Caco-2 (cell line): ENCODE results near the gene PPP2R3A. TPM values are rescaled to one million over a fixed set of nuclear protein-coding genes. Genes with fewer than 3 reads are reported as not detected.
"Not testable (repeated sequence)": the region's sequence is repeated elsewhere in the genome, so short reads cannot be mapped to it uniquely, and the experiment has no call there.

Source experiments
- BruUV-seq: library from RNA; stranded (reverse); fragments of 400-500 nt; replicated peaks from 2 replicates; lab custom pipeline; 2021; lab: Mats Ljungman, UMichigan
- CTCF ChIA-PET: fragments of 300-600 bp; sonication (Branson Sonifier 250); formaldehyde crosslinking; loops from one replicate; lab custom pipeline; 2022; ENCODE audit warnings: antibody characterized with exemption; lab: Charles Lee
- POLR2A ChIA-PET: fragments of 300-600 bp; sonication (Branson Sonifier 250); formaldehyde crosslinking; loops from one replicate; lab custom pipeline; 2022; ENCODE audit warnings: antibody characterized with exemption; lab: Charles Lee
- DNase-seq, 2 experiments: peaks; one replicate each; pipeline versions ENCODE4 v3.0.0 to v3.0.0-alpha.2; 2020 to 2022
- H3K27me3 ChIP-seq: replicated peaks from 2 replicates; pipeline ENCODE4 v1.6.0; 2011; ENCODE audit warnings: low read length; ENCODE audit not compliant: control insufficient read depth, insufficient read depth
- H3K36me3 ChIP-seq: 2 replicates; pipeline ENCODE4 v1.5.1; 2011; ENCODE audit warnings: low read length; ENCODE audit not compliant: control insufficient read depth, insufficient read depth
- H3K4me1 ChIP-seq: fragments of 250-450 bp; sonication (Bioruptor Pico); 2 replicates; pipeline ENCODE4 v1.5.1; 2020; ENCODE audit warnings: mild to moderate bottlenecking
- H3K4me3 ChIP-seq: 2 replicates; pipeline ENCODE4 v1.5.1; 2011; ENCODE audit warnings: low read depth, mild to moderate bottlenecking, control low read depth, low read length
- H3K9me3 ChIP-seq: fragments of 250-450 bp; sonication (Bioruptor Pico); 2 replicates; pipeline ENCODE4 v1.5.1; 2020; ENCODE audit warnings: mild to moderate bottlenecking, moderate library complexity
- H3K27ac Mint-ChIP-seq: one replicate; pipeline ENCODE4 v1.8.0; 2022; ENCODE audit warnings: mixed read lengths; ENCODE audit not compliant: unreplicated experiment
- H3K27me3 Mint-ChIP-seq: one replicate; pipeline ENCODE4 v1.8.0; 2022; ENCODE audit warnings: mixed read lengths; ENCODE audit not compliant: insufficient read depth, unreplicated experiment
- H3K36me3 Mint-ChIP-seq: one replicate; pipeline ENCODE4 v1.8.0; 2022; ENCODE audit warnings: mild to moderate bottlenecking, mixed read lengths; ENCODE audit not compliant: insufficient read depth, unreplicated experiment
- H3K4me1 Mint-ChIP-seq: one replicate; pipeline ENCODE4 v1.8.0; 2022; ENCODE audit warnings: low read depth, mixed read lengths; ENCODE audit not compliant: unreplicated experiment
- H3K4me3 Mint-ChIP-seq: one replicate; pipeline ENCODE4 v1.8.0; 2022; ENCODE audit warnings: mild to moderate bottlenecking, moderate library complexity, mixed read lengths; ENCODE audit not compliant: unreplicated experiment
- H3K9me3 Mint-ChIP-seq: one replicate; pipeline ENCODE4 v1.8.0; 2022; ENCODE audit warnings: mixed read lengths; ENCODE audit not compliant: unreplicated experiment
- CTCF ChIP-seq, 2 experiments: fragments of 200-600 bp in 1 of 2; IDR thresholded peaks; 1 replicate in 1 of 2; 2 replicates in 1 of 2; pipeline versions ENCODE4 v1.5.1 to v1.8.0; 2011 to 2022; ENCODE audit warnings: antibody characterized with exemption in 1 of 2, control low read depth in 1 of 2, inconsistent platforms in 1 of 2, low read depth in 1 of 2, low read length in 1 of 2, mild to moderate bottlenecking in 1 of 2, moderate library complexity in 1 of 2; ENCODE audit not compliant: insufficient read depth in 1 of 2, severe bottlenecking in 1 of 2, unreplicated experiment in 1 of 2
- intact Hi-C: fragments of 100-400 bp; cut with micrococcal nuclease; formaldehyde crosslinking; loops from one replicate; pipeline ENCODE4 v1.10.0; 2022; ENCODE audit not compliant: unreplicated experiment
- total RNA-seq: library from RNA; stranded (reverse); gene quantifications from 2 replicates; pipeline ENCODE4 v1.2.3, GENCODE V29; 2022

The PPP2R3A gene
- total RNA-seq, 1 experiment from 2014 or later, result 9.5 TPM

- DNase-seq, result no peak
- Histone ChIP-seq H3K4me3 (no peak overlapping the region), H3K27me3 (no peaks in the 10 kb centered on the region), H3K9me3 (no peaks in the 10 kb centered on the region), H3K4me1 (peaks cover 6% of the 10 kb centered on the region; the same call in 1 of the 2 replicates), H3K36me3 (no peaks in the 10 kb centered on the region)
- Mint-ChIP-seq H3K27ac (no peak overlapping the region), H3K36me3 (no peaks in the 10 kb centered on the region), H3K4me3 (no peak overlapping the region), H3K27me3 (no peaks in the 10 kb centered on the region), H3K4me1 (peaks cover 16% of the 10 kb centered on the region), H3K9me3 (peaks cover 3% of the 10 kb centered on the region)
- ChIA-PET CTCF (no interaction called here), POLR2A (no interaction called here)
- BruUV-seq, result no TSS peak
- no peak for TF ChIP-seq CTCF (IDR thresholded peaks at IDR 0.05; ENCODE audit: insufficient read depth in 1 of 2, low read depth in 1 of 2, low read length in 1 of 2, severe bottlenecking in 1 of 2, unreplicated experiment in 1 of 2)
- intact Hi-C loops, result no loop called here
Observed at GRCh38 chr3:135930255-135930654, 35.3 kb upstream of the PPP2R3A start.

GRCh38 chr3:135935171-135935570, 30.4 kb upstream of the PPP2R3A start:
- H3K9me3 Mint-ChIP-seq, H3K4me3 Mint-ChIP-seq, H3K27ac Mint-ChIP-seq, H3K4me3 ChIP-seq, H3K4me1 Mint-ChIP-seq, intact Hi-C loops, POLR2A ChIA-PET, CTCF ChIA-PET, H3K27me3 Mint-ChIP-seq, H3K36me3 ChIP-seq, H3K36me3 Mint-ChIP-seq, BruUV-seq, H3K9me3 ChIP-seq, H3K4me1 ChIP-seq, H3K27me3 ChIP-seq: not testable (repeated sequence)
- peak in 1 of 2 experiments; percentile 36 for DNase-seq

- H3K4me3 Mint-ChIP-seq, H3K27me3 ChIP-seq, H3K4me1 ChIP-seq, H3K36me3 ChIP-seq, H3K36me3 Mint-ChIP-seq, H3K27me3 Mint-ChIP-seq, H3K4me3 ChIP-seq, BruUV-seq, POLR2A ChIA-PET, DNase-seq, H3K27ac Mint-ChIP-seq, H3K4me1 Mint-ChIP-seq, CTCF ChIA-PET, H3K9me3 ChIP-seq, intact Hi-C loops: not testable (repeated sequence)
- H3K9me3 Mint-ChIP-seq, result peaks cover 24% of the 10 kb centered on the region
Observed at GRCh38 chr3:135937766-135938165, 27.8 kb upstream of the PPP2R3A start.

- no peak for DNase-seq
- ChIA-PET POLR2A (no interaction called here), CTCF (no interaction called here)
- no peak overlapping the region for H3K4me3 Mint-ChIP-seq
- no peak for TF ChIP-seq CTCF (IDR thresholded peaks at IDR 0.05; ENCODE audit: insufficient read depth in 1 of 2, low read depth in 1 of 2, low read length in 1 of 2, severe bottlenecking in 1 of 2, unreplicated experiment in 1 of 2)
- H3K4me1 Mint-ChIP-seq, result no peaks in the 10 kb centered on the region
- peaks cover 17% of the 10 kb centered on the region for H3K9me3 Mint-ChIP-seq
- no peak overlapping the region for H3K27ac Mint-ChIP-seq
- no peaks in the 10 kb centered on the region for H3K9me3 ChIP-seq
- no TSS peak for BruUV-seq
- no peaks in the 10 kb centered on the region for H3K27me3 ChIP-seq
- H3K36me3 ChIP-seq, result no peaks in the 10 kb centered on the region
- H3K4me3 ChIP-seq, result no peak overlapping the region
- peaks cover 12% of the 10 kb centered on the region for H3K27me3 Mint-ChIP-seq
- intact Hi-C loops, result no loop called here
- no peaks in the 10 kb centered on the region for H3K4me1 ChIP-seq
- H3K36me3 Mint-ChIP-seq, result no peaks in the 10 kb centered on the region
Observed at GRCh38 chr3:135944831-135945230, 20.7 kb upstream of the PPP2R3A start.
